ENCODE results near the gene CCR6.

DNA sequence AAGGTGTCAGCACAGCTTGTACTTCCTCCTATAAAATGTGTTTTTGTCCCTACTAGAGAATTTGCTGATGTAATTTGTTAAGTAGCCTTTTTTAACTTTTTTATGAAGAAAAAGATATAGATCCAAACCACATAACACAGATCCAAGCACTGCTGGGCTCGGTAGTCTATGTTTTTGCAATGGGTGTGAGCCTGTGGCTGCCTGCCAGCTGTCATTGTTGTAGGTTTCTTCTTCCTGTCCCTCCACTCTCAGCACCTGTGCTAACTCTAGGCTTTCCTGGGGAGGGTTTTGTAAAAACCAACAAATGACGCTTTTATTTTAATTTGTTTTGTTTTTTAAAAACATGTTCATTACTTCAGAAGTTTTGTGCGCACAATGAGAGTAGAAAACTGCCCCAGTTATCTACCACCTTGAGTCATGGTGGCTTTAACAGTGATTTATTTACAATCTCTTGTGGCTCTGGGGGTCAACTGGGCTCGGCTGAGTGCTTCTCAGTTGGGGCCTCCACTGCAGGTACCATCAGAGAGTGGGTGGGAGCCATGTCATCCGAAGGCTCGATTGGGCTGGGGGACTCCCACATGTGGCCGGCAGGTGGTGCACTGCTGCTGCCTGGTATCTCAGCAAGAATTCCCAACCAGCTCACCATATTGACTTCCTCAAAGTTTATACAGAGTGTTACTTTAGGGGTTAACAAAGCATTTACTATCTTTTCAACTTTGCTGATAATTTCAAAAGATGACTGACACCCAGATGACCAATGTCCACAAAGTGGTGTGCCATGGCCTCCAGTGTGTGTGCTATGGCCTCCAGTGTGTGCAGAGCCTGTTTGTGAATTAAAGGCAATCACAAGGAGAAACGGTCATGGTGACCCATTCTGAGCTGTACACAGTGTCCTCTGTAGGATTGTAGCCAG is 3.0 kb upstream of the CCR6 start:
- no peak for TF ChIP-seq EZH2phosphoT487 (IDR thresholded peaks at IDR 0.05; ENCODE audit: insufficient read depth, low read depth)
- TF ChIP-seq EZH2 (IDR thresholded peaks at IDR 0.05; ENCODE audit: insufficient read depth, poor library complexity, severe bottlenecking), result no peak

All from GM23248 (cell line).